ENCODE data around the gene PPP1R3G. TPM values are rescaled to one million over a fixed set of nuclear protein-coding genes. Genes with fewer than 3 reads are reported as not detected.

The PPP1R3G gene
- total RNA-seq, 1 experiment from 2014 or later: 0.15 TPM

DNA sequence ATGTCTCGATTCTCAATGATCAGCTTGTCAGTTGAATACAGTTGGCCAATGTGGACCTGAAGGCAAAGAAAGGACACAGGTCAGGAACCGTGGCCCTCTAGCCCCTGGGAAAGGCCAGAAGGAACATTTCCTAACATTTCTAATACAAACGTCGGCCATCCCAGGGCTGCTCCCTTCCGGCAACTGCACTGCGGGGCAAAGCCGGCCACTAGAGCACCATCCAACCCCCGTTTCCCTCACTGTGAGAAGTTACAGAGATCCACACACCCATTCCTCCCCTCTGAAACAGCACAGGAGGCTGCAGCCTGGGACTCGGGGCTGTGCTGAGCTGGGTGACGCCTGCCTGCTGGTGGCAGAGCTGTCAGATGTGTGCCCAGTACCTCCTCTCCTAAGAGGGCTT lies 24.3 kb downstream of the PPP1R3G start:
- Mint-ChIP-seq H3K27ac (no peak overlapping the region), H3K4me1 (peaks cover 17% of the 10 kb centered on the region), H3K4me3 (no peak overlapping the region), H3K36me3 (no peaks in the 10 kb centered on the region), H3K9me3 (no peaks in the 10 kb centered on the region), H3K27me3 (ENCODE audit: low read depth) (no peaks in the 10 kb centered on the region)
- TF ChIP-seq NFYB (CRISPR knock-in tag; conservative IDR thresholded peaks at IDR 0.05; ENCODE audit: low read depth) (no peak), EMX1 (CRISPR knock-in tag; IDR thresholded peaks at IDR 0.05) (no peak), ZNF317 (CRISPR knock-in tag; IDR thresholded peaks at IDR 0.05; ENCODE audit: borderline replicate concordance, low read depth) (no peak), IRF2 (CRISPR knock-in tag; IDR thresholded peaks at IDR 0.05; ENCODE audit: borderline replicate concordance, low read depth) (no peak), PRRX2 (CRISPR knock-in tag; IDR thresholded peaks at IDR 0.05) (no peak), ZNF232 (CRISPR knock-in tag; IDR thresholded peaks at IDR 0.05) (no peak), GTF2I (CRISPR knock-in tag; conservative IDR thresholded peaks at IDR 0.05) (no peak), TEAD1 (CRISPR knock-in tag; IDR thresholded peaks at IDR 0.05) (no peak), MXD4 (CRISPR knock-in tag; IDR thresholded peaks at IDR 0.05; ENCODE audit: borderline replicate concordance) (no peak), RELA (CRISPR knock-in tag; IDR thresholded peaks at IDR 0.05; ENCODE audit: borderline replicate concordance) (no peak), ESRRA (CRISPR knock-in tag; IDR thresholded peaks at IDR 0.05; ENCODE audit: borderline replicate concordance) (no peak)
- TF ChIP-seq, protein P1, sequence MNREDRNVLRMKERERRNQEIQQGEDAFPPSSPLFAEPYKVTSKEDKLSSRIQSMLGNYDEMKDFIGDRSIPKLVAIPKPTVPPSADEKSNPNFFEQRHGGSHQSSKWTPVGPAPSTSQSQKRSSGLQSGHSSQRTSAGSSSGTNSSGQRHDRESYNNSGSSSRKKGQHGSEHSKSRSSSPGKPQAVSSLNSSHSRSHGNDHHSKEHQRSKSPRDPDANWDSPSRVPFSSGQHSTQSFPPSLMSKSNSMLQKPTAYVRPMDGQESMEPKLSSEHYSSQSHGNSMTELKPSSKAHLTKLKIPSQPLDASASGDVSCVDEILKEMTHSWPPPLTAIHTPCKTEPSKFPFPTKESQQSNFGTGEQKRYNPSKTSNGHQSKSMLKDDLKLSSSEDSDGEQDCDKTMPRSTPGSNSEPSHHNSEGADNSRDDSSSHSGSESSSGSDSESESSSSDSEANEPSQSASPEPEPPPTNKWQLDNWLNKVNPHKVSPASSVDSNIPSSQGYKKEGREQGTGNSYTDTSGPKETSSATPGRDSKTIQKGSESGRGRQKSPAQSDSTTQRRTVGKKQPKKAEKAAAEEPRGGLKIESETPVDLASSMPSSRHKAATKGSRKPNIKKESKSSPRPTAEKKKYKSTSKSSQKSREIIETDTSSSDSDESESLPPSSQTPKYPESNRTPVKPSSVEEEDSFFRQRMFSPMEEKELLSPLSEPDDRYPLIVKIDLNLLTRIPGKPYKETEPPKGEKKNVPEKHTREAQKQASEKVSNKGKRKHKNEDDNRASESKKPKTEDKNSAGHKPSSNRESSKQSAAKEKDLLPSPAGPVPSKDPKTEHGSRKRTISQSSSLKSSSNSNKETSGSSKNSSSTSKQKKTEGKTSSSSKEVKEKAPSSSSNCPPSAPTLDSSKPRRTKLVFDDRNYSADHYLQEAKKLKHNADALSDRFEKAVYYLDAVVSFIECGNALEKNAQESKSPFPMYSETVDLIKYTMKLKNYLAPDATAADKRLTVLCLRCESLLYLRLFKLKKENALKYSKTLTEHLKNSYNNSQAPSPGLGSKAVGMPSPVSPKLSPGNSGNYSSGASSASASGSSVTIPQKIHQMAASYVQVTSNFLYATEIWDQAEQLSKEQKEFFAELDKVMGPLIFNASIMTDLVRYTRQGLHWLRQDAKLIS (CRISPR knock-in tag; IDR thresholded peaks at IDR 0.05; ENCODE audit: borderline replicate concordance): no peak
- TF ChIP-seq, protein P2, sequence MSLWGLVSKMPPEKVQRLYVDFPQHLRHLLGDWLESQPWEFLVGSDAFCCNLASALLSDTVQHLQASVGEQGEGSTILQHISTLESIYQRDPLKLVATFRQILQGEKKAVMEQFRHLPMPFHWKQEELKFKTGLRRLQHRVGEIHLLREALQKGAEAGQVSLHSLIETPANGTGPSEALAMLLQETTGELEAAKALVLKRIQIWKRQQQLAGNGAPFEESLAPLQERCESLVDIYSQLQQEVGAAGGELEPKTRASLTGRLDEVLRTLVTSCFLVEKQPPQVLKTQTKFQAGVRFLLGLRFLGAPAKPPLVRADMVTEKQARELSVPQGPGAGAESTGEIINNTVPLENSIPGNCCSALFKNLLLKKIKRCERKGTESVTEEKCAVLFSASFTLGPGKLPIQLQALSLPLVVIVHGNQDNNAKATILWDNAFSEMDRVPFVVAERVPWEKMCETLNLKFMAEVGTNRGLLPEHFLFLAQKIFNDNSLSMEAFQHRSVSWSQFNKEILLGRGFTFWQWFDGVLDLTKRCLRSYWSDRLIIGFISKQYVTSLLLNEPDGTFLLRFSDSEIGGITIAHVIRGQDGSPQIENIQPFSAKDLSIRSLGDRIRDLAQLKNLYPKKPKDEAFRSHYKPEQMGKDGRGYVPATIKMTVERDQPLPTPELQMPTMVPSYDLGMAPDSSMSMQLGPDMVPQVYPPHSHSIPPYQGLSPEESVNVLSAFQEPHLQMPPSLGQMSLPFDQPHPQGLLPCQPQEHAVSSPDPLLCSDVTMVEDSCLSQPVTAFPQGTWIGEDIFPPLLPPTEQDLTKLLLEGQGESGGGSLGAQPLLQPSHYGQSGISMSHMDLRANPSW (CRISPR knock-in tag; conservative IDR thresholded peaks at IDR 0.05; ENCODE audit: low read depth): no peak
- TF ChIP-seq, protein P3, sequence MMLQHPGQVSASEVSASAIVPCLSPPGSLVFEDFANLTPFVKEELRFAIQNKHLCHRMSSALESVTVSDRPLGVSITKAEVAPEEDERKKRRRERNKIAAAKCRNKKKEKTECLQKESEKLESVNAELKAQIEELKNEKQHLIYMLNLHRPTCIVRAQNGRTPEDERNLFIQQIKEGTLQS (CRISPR knock-in tag; conservative IDR thresholded peaks at IDR 0.05): no peak
- TF ChIP-seq, protein P4, sequence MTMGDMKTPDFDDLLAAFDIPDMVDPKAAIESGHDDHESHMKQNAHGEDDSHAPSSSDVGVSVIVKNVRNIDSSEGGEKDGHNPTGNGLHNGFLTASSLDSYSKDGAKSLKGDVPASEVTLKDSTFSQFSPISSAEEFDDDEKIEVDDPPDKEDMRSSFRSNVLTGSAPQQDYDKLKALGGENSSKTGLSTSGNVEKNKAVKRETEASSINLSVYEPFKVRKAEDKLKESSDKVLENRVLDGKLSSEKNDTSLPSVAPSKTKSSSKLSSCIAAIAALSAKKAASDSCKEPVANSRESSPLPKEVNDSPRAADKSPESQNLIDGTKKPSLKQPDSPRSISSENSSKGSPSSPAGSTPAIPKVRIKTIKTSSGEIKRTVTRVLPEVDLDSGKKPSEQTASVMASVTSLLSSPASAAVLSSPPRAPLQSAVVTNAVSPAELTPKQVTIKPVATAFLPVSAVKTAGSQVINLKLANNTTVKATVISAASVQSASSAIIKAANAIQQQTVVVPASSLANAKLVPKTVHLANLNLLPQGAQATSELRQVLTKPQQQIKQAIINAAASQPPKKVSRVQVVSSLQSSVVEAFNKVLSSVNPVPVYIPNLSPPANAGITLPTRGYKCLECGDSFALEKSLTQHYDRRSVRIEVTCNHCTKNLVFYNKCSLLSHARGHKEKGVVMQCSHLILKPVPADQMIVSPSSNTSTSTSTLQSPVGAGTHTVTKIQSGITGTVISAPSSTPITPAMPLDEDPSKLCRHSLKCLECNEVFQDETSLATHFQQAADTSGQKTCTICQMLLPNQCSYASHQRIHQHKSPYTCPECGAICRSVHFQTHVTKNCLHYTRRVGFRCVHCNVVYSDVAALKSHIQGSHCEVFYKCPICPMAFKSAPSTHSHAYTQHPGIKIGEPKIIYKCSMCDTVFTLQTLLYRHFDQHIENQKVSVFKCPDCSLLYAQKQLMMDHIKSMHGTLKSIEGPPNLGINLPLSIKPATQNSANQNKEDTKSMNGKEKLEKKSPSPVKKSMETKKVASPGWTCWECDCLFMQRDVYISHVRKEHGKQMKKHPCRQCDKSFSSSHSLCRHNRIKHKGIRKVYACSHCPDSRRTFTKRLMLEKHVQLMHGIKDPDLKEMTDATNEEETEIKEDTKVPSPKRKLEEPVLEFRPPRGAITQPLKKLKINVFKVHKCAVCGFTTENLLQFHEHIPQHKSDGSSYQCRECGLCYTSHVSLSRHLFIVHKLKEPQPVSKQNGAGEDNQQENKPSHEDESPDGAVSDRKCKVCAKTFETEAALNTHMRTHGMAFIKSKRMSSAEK (CRISPR knock-in tag; IDR thresholded peaks at IDR 0.05; ENCODE audit: borderline replicate concordance): no peak
- TF ChIP-seq, protein P5, sequence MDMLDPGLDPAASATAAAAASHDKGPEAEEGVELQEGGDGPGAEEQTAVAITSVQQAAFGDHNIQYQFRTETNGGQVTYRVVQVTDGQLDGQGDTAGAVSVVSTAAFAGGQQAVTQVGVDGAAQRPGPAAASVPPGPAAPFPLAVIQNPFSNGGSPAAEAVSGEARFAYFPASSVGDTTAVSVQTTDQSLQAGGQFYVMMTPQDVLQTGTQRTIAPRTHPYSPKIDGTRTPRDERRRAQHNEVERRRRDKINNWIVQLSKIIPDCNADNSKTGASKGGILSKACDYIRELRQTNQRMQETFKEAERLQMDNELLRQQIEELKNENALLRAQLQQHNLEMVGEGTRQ (CRISPR knock-in tag; IDR thresholded peaks at IDR 0.05): no peak
- TF ChIP-seq, protein P6, sequence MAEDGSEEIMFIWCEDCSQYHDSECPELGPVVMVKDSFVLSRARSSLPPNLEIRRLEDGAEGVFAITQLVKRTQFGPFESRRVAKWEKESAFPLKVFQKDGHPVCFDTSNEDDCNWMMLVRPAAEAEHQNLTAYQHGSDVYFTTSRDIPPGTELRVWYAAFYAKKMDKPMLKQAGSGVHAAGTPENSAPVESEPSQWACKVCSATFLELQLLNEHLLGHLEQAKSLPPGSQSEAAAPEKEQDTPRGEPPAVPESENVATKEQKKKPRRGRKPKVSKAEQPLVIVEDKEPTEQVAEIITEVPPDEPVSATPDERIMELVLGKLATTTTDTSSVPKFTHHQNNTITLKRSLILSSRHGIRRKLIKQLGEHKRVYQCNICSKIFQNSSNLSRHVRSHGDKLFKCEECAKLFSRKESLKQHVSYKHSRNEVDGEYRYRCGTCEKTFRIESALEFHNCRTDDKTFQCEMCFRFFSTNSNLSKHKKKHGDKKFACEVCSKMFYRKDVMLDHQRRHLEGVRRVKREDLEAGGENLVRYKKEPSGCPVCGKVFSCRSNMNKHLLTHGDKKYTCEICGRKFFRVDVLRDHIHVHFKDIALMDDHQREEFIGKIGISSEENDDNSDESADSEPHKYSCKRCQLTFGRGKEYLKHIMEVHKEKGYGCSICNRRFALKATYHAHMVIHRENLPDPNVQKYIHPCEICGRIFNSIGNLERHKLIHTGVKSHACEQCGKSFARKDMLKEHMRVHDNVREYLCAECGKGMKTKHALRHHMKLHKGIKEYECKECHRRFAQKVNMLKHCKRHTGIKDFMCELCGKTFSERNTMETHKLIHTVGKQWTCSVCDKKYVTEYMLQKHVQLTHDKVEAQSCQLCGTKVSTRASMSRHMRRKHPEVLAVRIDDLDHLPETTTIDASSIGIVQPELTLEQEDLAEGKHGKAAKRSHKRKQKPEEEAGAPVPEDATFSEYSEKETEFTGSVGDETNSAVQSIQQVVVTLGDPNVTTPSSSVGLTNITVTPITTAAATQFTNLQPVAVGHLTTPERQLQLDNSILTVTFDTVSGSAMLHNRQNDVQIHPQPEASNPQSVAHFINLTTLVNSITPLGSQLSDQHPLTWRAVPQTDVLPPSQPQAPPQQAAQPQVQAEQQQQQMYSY (CRISPR knock-in tag; IDR thresholded peaks at IDR 0.05): no peak
- TF ChIP-seq, protein P7, sequence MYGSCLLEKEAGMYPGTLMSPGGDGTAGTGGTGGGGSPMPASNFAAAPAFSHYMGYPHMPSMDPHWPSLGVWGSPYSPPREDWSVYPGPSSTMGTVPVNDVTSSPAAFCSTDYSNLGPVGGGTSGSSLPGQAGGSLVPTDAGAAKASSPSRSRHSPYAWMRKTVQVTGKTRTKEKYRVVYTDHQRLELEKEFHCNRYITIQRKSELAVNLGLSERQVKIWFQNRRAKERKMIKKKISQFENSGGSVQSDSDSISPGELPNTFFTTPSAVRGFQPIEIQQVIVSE (CRISPR knock-in tag; IDR thresholded peaks at IDR 0.05; ENCODE audit: borderline replicate concordance): no peak
- TF ChIP-seq, protein P8, sequence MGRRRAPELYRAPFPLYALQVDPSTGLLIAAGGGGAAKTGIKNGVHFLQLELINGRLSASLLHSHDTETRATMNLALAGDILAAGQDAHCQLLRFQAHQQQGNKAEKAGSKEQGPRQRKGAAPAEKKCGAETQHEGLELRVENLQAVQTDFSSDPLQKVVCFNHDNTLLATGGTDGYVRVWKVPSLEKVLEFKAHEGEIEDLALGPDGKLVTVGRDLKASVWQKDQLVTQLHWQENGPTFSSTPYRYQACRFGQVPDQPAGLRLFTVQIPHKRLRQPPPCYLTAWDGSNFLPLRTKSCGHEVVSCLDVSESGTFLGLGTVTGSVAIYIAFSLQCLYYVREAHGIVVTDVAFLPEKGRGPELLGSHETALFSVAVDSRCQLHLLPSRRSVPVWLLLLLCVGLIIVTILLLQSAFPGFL (CRISPR knock-in tag; IDR thresholded peaks at IDR 0.05; ENCODE audit: borderline replicate concordance): no peak
- no peak for DNase-seq (ENCODE audit: low spot score)
- ChIA-PET POLR2A (interaction anchor here (0.6 kb wide), 1 partner anchor 306 kb away, joined by 4 read pairs; no protein-coding TSS in a partner anchor), CTCF (interaction anchor here (1.2 kb wide), 1 partner anchor 8 kb away, joined by 3 read pairs; no protein-coding TSS in a partner anchor)
- no peak for ATAC-seq
